AG09319 (cell line): ENCODE data around the gene OXNAD1.

Experiments used
- DNase-seq: peaks from one replicate; pipeline ENCODE4 v3.0.0-alpha.2; 2010; ENCODE audit warnings: low read depth; ENCODE audit errors: extremely low read depth
- CTCF ChIP-seq: IDR thresholded peaks from 2 replicates; pipeline ENCODE4 v1.5.1; 2011; ENCODE audit warnings: low read depth, mild to moderate bottlenecking, inconsistent platforms, low read length, moderate library complexity

Gene OXNAD1

GRCh38 chr3:16273867-16274266 lies 8.9 kb downstream of the OXNAD1 start:
- DNase-seq, result no peak
- no peak for TF ChIP-seq CTCF

GRCh38 chr3:16277471-16277870 lies 12.5 kb downstream of the OXNAD1 start:
- no peak for DNase-seq
- no peak for TF ChIP-seq CTCF

GRCh38 chr3:16279010-16279801 lies 14.2 kb downstream of the OXNAD1 start:
- no peak for TF ChIP-seq CTCF

GRCh38 chr3:16280671-16281070 lies 15.7 kb downstream of the OXNAD1 start:
- no peak for DNase-seq
- no peak for TF ChIP-seq CTCF

More at GRCh38 chr3:16279010-16279801, 14.2 kb downstream of the OXNAD1 start:
- DNase-seq, result no peak

- no peak for TF ChIP-seq CTCF
Measured at GRCh38 chr3:16284633-16285032, 19.6 kb downstream of the OXNAD1 start.

GRCh38 chr3:16286161-16286560 lies 21.1 kb downstream of the OXNAD1 start:
- no peak for DNase-seq

More at GRCh38 chr3:16284633-16285032, 19.6 kb downstream of the OXNAD1 start:
- DNase-seq, result no peak

More at GRCh38 chr3:16286161-16286560, 21.1 kb downstream of the OXNAD1 start:
- no peak for TF ChIP-seq CTCF
